GM21717 (cell line): Measurements from ENCODE around the gene YPEL3.
"Not testable (repeated sequence)": the region's sequence is repeated elsewhere in the genome, so short reads cannot be mapped to it uniquely, and the experiment has no call there.

Source experiments
- ATAC-seq: cut with Tn5 transposase; IDR thresholded peaks from one replicate; pipeline ENCODE4 v1.9.1; 2021; ENCODE audit warnings: mild to moderate bottlenecking, moderate library complexity; ENCODE audit not compliant: unreplicated experiment

YPEL3 gene, protein sequence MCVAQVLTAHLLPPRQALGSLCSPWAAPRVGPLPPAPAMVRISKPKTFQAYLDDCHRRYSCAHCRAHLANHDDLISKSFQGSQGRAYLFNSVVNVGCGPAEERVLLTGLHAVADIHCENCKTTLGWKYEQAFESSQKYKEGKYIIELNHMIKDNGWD

DNA sequence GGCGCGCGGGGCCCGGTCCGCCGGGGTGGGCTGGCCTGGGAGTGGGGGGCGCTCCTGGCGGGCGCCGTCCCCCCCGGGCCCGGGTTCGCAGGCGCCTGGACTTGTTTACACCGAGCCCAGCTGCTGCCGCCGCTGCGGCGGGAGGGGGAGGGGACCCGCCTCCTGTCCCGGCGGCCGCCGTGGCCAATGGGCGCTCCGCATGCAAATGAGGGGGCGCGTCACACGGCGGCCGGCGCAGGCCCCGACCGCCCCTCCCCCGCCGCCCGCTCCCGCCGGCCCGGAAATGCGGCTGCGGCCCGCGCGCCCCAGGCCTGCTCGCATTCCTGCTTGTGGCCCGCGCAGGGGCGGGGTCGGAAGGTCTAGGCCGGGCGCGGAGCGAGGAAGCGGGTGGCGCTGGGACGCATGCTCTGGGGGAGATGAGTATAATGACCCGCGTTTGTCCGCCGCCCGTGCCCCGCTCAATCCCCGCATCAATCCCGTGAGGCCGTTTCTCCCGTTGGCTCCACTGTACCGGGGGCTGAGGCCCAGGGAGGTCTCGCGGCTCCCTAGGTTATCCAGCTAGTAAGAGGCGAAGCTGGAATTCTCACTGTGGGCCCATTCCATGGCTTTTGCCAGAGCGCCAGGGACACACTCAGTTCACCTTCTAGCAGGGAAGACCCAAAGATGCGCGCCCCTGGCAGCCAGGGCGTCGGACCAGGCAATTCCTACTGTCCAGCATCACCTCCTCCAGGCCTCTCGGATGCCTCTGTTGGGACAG is at the start of gene YPEL3:
YPEL3 (minus strand) TSS at position 109 of the 757 bp plus-strand sequence. CDS start 731 bp downstream, outside the sequence.
- ATAC-seq: peak; percentile 33

DNA sequence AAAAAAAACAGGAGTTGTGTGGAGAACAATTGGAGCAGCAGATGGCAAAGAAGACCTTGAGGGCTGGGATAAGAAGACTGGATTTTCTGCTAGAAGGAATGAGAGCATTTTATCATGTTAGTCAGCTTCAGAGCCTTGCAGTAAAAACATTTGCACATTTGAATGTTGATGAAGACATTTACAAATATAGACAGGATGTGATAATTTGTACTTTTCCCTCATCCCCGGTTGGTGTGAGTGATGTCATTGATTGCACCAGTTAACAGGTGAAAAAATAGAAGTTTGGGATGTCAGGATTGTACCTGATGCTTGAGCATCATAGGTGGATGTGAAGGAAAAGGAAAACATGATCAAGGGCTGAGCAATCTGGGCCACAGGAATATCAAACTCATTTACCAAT is 49.6 kb upstream of the YPEL3 start:
- no peak for ATAC-seq

DNA sequence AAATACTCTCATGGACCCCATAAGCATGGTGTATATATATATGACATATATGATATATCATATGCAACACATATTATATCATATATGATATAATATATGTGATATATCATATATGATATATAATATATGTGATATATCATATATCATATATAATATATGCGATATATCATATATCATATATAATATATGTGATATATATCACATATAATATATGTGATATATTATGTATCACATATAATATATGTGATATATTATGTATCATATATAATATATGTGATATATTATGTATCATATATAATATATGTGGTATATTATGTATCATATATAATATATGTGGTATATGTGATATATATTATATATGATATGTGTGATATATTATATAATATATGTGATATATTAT is 48.9 kb upstream of the YPEL3 start:
- ATAC-seq: no peak

DNA sequence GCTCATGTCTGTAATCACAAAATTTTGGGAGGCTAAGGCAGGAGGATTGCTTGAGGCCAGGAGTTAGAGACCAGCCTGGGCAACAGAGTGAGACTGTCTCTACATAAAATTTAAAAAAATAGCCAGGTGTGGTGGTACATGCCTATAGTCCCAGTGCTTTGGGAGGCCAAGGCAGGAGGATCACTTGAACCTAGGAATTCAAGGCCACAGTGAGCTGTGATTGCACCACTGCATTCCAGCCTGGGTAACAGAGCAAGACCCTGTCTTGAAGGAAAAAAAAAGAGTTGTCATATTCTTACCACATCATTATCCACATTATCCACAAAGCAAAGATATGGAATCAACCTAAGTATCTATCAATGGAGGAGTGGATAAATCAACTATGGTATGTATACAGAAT is 48.0 kb upstream of the YPEL3 start:
- no peak for ATAC-seq

DNA sequence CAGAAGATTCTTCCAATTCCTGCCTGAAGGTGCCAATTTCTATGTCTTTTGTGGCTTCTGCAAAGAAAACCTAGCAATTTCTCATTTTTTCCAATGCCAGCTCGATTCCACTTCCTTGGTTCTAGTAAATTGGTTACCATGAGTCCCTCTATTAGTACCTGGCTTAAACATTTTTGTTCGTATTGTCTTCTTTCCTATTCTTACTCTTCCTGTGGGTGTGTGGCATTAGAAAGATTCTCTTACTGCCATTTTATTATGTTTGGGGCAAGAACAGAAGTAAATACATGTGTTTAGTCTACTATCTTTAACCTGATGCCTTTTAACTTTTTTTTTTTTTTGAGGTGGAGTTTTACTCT is 47.3 kb upstream of the YPEL3 start:
- ATAC-seq: no peak

DNA sequence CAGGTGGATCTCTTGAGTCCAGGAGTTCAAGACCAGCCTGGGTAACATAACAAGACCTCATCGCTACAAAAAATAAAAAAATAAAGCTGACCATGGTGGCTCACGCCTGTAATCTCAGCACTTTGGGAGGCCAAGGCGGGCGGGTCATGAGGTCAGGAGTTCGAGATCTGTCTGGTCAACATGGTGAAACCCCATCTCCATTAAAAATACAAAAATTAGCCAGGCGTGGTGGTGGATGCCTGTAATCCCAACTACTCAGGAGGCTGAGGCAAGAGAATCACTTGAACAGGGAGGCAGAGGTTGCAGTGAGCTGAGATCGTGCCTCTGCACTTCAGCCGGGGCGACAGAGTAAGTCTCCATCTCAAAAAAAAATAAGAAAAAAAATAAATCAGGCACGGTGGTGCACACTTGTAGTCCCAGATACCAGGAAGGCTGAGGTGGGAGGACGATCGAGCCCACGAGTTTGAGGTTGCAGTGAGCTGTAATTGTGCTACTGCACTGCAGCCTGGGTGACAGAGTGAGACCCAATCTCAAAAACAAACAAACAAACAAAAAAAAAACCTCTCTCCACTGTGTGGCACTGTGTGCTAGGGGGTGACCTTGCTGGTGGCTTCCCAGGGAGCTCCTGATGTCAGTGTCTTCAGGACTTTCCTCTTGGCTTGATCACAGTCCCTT is 46.8 kb upstream of the YPEL3 start:
- no peak for ATAC-seq

DNA sequence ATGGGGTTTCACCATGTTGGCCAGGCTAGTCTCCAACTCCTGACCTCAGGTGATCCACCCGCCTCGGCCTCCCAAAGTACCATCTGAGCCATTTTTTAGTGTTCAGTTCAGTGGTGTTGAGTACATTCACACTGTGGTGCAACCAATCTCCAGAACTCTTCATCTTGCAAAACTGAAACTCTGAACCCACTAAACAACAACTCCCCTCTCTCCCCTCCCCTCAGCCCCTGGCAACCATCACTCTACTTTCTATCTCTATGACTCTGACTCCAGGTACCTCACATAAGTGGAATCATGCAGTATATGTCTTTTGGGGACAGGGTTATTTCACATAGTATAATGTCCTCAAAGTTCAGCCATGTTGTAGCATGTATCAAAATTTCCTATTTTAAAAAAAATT is 45.7 kb upstream of the YPEL3 start:
- ATAC-seq: no peak

DNA sequence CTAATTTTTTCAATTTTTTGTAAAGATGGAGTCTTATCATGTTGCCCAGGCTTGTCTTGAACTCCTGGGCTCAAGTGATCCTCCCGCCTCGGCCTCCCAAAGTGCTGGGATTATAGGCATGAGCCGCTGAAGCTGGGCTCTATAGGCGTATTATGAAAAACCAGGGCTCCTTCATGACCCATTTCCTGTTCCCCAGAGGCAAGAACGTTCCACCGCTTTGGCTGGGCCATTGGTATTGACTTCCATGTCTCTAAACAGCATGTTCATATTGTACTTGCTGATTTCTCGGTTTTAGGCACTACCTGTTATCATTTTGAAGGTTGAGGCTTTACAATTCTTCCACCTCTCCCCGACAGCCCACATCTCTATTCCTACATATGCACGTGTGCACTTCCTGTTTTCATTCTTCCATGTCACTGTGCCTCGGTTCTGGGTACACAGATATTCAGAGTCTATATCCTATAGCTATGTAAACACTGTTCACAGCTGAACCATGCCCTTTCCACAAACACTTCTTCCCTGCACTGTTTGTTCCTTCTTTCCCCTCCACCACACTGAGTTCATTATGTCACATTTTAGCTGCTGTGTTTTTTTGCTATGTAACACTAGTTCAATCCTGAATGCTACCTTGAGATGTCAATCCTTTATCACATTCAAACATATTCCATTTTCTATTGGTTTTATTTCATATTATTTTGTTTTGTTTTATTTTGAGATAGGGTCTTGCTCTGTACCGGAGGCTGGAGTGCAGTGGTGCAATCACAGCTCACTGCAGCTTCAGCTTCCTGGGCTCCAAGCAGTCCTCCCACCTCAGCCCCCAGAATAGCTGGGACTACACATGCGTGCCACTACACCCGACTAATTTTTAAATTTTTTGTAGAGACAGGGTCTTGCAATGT is 43.8 kb upstream of the YPEL3 start:
- ATAC-seq: no peak

DNA sequence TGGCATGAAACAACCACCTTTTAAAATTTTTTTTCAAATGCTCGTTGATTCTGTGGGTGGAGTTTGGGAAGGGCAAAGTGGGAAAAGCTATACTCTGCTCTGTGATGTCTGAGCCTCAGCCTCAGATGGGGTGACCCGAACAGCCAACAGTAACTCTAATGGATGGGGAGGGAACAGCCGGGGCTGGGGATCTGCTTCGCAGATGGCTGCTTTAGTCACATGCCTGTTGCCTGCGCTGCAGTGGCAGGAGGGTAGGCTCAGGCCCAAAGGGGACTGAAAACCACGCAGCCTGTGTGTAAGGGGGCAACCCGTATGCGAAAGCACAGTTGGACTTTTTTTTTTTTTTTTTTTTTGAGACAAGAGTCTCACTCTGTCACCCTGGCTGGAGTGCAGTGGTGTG is 41.9 kb upstream of the YPEL3 start:
- ATAC-seq: no peak

DNA sequence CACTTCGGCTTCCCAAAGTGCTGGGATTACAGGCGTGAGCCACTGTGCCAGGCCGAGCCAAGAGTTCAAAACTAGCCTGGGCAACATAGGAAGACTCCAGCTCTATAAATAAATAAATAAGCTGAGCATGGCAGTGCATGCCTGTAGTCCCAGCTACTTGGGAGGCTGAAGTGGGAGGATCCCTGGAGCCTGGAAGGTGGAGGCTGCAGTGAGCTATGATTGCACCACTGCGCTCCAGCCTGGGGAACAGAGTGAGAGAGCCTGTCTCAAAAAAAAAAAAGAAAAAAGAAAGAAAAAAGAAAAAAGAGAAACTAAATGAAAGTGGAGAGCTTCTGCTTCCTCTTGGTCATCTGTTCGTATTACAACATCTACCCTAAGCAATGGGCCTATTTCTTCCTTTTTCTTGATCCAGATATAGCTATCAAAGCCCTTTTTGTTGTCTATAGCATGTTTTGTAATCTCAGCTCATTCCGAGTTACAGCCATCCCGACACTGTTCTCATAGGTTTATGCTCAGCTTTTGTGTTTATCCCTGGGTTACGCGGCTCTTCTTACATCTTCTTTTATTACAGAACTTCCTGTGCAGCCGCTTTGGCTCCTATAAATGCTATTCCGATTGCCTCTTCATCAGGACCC is 41.1 kb upstream of the YPEL3 start:
- no peak for ATAC-seq

DNA sequence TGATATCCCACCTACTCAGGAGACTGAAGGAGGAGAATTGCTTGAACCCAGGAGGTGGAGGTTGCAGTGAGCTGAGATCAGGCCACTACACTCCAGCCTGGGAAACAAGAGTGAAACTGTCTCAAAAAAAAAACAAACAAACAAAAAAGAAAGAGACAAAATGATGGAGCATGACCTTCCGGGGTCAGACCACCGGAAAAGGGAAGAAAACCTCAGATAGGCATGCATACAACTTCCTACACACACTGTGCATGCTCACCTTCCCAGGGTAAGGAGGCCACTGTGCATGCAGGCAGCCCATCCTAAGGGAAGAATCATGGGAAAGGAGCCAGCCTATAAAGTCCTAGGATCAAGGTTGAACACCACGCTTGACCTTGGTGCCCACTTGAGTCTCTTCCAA is 36.6 kb upstream of the YPEL3 start:
- ATAC-seq: no peak

DNA sequence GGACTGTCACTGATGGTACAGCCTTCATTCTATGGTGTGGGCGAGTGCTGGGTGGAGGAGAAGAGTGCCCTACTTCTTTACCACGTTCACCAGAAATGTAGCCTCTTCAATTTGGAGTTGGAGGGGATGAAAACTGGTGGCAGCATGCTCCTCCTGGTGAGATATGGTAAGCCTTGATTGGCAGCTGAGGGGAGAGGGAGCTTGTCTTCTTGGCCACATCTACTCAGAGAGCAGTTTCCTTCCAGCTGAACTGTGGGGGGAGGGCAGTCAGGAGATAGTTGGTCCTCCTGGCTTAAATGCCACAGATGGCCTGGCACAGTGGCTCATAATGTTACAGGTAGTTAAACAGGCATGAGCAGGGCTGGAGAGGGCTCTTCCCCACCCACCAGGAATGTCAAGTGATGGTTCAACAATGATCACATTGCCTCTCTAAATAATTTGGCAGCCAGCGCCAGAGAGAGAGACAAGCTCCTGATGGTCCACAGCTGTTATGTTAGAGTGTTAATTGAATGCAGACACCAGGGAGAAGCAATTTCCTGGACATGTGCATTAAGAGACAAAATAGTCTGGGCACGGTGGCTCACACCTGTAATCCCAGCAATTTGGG is 36.0 kb upstream of the YPEL3 start:
- no peak for ATAC-seq

DNA sequence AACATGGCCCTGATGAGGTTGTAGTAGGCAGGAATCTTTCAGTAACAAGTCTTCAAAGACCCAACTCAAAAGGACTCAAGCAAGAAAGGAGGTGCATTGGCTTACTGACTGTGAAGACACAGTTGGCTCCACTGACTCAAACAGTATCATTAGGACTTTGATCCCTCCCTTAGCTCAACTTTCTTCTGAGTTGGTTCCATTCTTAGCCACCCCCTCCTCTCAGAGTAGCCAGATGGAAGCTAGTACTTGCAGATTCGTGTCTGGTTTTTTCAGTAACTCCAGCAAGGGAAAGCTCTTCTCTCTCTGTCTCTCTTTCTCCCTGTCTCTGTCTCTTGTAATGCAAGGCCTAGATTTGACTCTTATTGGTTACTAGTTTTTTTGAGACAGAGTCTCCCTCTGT is 32.0 kb upstream of the YPEL3 start:
- no peak for ATAC-seq

DNA sequence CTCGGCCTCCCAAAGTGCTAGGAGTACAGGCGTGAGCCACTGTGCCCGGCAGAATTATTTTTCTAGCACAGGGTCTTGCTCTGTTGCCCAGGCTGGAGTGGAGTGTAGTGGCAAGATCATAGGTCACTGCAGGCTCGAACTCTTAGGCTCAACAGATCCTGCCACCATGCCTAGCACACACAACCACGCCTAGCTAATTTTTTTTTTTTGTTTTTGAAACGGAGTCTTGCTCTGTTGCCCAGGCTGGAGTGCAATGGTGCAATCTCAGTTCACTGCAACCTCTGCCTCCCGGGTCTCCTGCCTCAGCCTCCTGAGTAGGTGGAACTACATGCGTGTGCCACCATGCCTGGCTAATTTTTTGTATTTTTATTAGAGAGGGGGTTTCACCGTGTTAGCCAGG is 29.7 kb upstream of the YPEL3 start:
- not testable (repeated sequence) for ATAC-seq

DNA sequence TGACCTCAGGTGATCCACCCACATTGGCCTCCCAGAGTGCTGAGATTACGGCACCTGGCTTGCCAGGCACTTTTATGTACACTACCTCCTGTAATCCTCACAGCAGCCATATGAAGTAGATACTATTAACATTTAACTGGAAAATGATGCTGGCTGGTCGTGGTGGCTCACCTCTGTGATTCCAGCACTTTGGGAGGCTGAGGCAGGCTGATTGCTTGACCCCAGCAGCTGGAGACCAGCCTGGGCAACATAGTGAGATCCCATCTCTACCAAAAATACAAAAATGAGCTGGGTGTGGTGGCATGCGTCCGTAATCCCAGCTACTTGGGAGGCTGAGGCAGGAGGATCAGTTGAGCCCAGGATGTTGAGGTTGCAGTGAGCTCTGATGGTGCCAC is 29.0 kb upstream of the YPEL3 start:
- ATAC-seq: no peak

DNA sequence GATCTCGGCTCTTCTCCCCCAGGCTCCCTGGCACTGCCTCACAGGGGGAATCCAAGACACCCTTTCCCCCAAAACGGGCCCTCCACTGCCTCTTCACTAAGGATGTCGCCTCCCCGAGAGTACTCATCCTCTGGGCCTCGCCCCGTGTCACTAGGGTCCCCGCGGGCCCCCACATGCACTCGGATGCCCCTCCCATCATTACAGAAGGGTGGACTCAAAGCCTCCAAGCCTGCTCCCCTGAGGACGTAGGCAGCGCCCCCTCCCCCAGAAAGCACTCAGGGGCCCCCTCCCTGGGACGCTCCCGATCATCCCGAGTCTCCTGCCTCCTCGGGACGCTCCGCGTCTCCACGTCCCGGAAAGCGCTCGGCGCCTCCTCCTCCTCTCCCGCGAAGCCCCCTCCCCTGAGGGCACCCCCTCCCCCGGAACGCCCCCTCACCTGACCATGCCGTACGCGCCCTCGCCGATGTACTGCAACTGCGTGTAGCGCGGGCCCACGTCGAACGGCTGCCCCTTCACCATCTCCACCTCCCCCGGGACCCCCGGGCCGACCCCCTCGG is 26.7 kb upstream of the YPEL3 start:
- ATAC-seq: no peak

DNA sequence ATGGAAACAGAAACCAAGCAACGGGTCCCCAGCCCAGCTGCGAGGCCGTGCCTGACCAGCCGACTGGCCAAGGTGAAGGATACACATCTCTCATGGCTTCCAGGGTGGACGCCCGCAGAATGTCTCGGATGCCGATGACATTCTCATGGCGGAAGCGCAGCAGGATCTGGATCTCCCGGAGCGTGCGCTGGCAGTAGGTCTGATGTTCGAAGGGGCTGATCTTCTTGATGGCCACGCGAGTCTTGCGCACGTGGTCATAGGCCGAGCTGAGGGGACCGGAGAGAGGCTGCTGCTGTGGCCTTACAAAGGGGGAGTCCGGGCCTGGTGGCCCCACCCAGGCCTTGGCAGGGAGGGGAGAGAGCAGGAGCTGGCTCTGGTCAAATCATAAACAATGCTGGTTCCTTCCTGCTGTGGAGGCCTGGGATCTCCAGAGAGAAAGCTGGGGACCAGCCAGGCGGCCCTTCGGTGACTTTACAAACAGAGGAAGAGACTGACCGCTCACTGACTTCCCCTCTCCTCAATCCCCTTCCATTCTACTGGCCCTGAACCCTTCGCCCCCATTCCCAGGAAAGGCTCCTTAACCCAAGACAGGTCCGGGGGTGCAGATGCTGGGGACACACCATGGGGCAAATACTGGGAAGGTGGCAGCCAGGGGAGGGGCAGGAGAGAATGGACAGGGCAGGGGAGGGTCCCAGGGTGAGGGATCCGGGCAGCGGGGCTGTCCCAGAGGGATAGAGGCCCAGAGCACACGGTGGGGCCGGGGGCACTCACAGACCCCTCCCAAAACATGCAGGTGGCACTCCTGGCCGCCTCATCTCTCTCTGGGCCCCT is 25.9 kb upstream of the YPEL3 start:
- ATAC-seq: no peak

DNA sequence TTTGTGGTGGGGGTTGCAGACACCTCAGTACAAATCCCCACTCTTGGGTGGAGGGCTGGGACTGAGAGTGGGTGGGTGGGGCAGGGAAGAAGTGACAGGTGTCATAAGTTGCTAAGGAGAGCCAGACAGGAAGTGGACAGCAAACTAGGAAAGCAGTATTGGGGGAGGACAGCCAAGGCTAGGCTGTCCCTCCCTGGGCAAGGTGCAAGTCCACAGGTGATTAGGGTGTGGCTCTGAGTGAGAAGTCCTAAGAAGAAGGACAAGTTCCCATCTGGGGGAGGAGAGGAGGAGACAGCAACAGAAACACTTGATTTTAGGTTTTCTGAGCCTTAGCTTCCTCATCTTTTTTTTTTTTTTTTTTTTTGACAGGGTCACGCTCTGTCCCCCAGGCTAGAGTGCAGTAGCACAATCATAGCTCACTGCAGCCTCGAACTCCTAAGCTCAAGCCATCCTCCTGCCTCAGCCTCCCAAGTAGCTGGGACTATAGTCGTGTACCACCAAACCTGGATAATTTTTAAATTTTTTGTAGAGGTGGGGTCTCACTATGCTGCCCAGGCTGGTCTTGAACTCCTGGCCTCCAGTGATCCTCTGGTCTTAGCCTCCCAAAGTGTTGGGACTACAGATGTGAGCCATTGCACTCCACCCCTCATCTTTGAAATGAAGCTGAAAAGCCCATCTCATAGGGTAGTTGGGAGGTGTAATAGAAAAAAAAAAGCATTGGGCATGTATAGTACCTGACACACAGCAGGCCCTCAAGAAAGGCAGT is 24.5 kb upstream of the YPEL3 start:
- no peak for ATAC-seq

DNA sequence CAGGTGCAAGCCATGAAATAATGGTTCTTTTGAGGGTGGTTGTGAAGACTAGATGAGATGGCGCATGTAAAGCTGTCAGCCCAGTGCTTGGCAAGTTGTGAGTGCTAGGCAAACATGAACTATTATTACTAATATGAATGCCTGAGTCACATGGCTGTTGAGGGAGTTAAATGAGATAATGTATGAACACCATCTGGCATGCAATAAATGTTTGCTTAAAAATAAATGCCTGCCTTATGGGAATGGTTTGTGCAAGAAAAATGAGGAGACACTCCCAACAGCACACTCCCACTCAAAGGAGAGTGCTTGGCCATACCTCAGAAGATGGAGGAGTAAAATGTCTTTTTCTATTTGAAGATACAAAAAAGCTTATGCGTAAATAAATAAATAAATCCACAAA is 23.4 kb upstream of the YPEL3 start:
- no peak for ATAC-seq
